Muscle of leg (tissue), 11 donors: ENCODE measurements around the gene DUSP2. TPM values are rescaled to one million over a fixed set of nuclear protein-coding genes. Genes with fewer than 3 reads are reported as not detected.
"Not testable (repeated sequence)": the region's sequence is repeated elsewhere in the genome, so short reads cannot be mapped to it uniquely, and the experiment has no call there.

Experiments
- DNase-seq: peaks from one replicate; pipeline ENCODE4 v3.0.0; 2013
- H3K27ac ChIP-seq: one replicate; pipeline ENCODE4 v1.5.1; 2013; ENCODE audit warnings: mild to moderate bottlenecking, low read length, control low read depth
- H3K27me3 ChIP-seq: one replicate; pipeline ENCODE4 v1.6.1; 2013; ENCODE audit warnings: low read length; ENCODE audit not compliant: control insufficient read depth, insufficient read depth
- H3K36me3 ChIP-seq: one replicate; pipeline ENCODE4 v1.6.1; 2013; ENCODE audit warnings: low read length; ENCODE audit not compliant: control insufficient read depth, insufficient read depth
- H3K4me1 ChIP-seq: one replicate; pipeline ENCODE4 v1.6.1; 2013; ENCODE audit warnings: low read length; ENCODE audit not compliant: control insufficient read depth, insufficient read depth
- H3K4me3 ChIP-seq: one replicate; pipeline ENCODE4 v1.5.1; 2013; ENCODE audit warnings: low read length, control low read depth
- H3K9me3 ChIP-seq: replicated peaks from 2 replicates; pipeline ENCODE4 v1.6.1; 2013; ENCODE audit warnings: low read depth, low read length; ENCODE audit not compliant: control insufficient read depth
- WGBS: methylation state at CpG from one replicate; pipeline ENCODE4 v1.1.5; 2013; ENCODE audit warnings: missing lambda C conversion rate; ENCODE audit not compliant: insufficient coverage; 5-methylcytosine and 5-hydroxymethylcytosine counted together
- polyA plus RNA-seq, 8 donors: library from polyadenylated mRNA; unstranded; fragments of 120-200 nt; gene quantifications; one replicate each; pipeline versions ENCODE4 v1.2.1 to v1.2.3, GENCODE V29; 2013; ENCODE audit warnings: inconsistent platforms in 1 of 8, low replicate concordance in 1 of 8; ENCODE audit not compliant: insufficient read length in 8 of 8, insufficient read depth in 1 of 8
- total RNA-seq: library from RNA; stranded (reverse); fragments of 120-200 nt; gene quantifications from one replicate; pipeline ENCODE4 v1.2.4, GENCODE V29; 2013

Gene DUSP2
- total and polyA plus RNA-seq, 9 donors: 2.2 to 10.2 (median 5.6) TPM

DNA sequence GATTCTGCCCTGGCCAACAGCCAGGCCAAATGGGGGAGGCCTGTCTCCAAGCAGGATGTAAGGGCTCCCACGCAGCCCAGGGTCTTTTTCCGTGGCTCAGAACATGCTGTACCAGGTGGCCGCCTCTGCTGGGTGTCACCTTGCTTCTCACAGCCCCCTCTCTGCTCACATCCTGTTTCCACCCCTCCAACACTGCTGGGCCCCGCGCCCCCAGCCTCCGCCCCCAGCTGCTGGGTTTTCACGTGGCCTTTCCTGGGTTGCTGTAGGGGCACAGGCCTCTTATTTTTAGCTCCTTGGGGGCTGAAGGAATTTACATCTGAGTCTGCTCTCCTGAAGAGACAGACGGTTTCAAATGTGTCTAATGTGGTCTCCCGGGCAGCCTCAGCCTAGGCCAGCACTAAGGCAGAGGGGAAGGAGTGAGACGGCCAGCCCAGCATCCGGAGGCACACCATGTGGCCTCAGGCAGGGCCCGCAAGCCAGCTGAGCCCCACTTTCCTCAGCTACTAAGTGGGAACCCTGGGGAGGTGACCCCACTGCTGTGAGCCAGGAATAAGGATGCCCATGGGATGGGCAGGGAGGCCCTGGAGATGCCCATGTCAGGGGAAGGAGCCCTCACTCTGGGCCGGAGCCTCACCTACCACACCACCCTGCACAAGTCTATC, 18.7 kb upstream of the DUSP2 start:
- H3K9me3 ChIP-seq: no peaks in the 10 kb centered on the region
- 31% methylated on average over 6 of the region's 13 CpGs for WGBS
- peak overlapping the region; percentile 47 for H3K27ac ChIP-seq
- no peak overlapping the region for H3K4me3 ChIP-seq
- peaks cover 18% of the 10 kb centered on the region for H3K4me1 ChIP-seq
- H3K27me3 ChIP-seq: no peaks in the 10 kb centered on the region
- peak; percentile 47 for DNase-seq
- no peaks in the 10 kb centered on the region for H3K36me3 ChIP-seq

DNA sequence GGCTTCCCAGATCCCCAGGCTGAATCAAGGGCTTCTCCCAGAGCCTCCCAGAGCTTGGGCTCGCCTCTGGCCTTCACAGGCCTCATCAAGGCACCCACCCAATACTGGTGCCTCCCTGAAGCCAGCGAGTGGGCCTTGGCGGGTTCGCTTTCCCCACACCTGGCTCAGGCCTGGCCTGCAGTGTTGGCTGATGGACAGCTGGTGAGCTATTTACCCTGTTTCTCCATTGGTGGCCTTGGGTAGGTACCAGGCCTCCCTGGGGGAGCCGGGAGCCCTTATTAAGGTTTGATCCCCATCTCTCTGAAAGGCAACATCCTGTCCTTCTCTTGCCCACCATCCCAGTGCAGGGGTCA, 18.2 kb upstream of the DUSP2 start:
- peaks cover 24% of the 10 kb centered on the region for H3K4me1 ChIP-seq
- no peaks in the 10 kb centered on the region for H3K27me3 ChIP-seq
- DNase-seq: no peak
- no peaks in the 10 kb centered on the region for H3K36me3 ChIP-seq
- no peaks in the 10 kb centered on the region for H3K9me3 ChIP-seq
- 40% methylated on average over 1 of the region's 5 CpGs for WGBS
- H3K4me3 ChIP-seq: no peak overlapping the region
- H3K27ac ChIP-seq: peak overlapping the region; percentile 47

DNA sequence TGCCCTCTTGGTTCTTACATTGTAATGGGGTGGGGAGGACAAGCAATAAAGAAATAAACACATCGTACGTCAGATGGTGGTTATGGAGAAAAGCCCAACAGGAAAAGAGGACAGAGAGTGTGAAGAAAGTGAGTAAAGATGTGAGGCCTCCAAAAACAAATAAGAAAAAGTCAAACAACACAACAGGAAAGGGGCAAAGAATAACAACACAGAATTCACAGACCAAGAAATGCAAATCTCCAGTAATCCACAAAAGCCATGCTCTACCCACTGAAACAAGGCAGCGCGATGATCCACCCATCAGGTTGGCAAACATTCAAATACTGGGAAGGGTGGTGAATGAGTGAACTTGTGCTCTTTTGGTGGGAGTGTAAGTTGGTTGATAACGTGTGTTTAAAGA, 16.7 kb upstream of the DUSP2 start:
- Histone ChIP-seq H3K36me3 (no peaks in the 10 kb centered on the region), H3K4me3 (no peak overlapping the region), H3K4me1 (peaks cover 32% of the 10 kb centered on the region), H3K27ac (no peak overlapping the region), H3K9me3 (no peaks in the 10 kb centered on the region), H3K27me3 (no peaks in the 10 kb centered on the region)
- no CpG with 5 or more reads among the region's 5 CpGs for WGBS
- DNase-seq: no peak

DNA sequence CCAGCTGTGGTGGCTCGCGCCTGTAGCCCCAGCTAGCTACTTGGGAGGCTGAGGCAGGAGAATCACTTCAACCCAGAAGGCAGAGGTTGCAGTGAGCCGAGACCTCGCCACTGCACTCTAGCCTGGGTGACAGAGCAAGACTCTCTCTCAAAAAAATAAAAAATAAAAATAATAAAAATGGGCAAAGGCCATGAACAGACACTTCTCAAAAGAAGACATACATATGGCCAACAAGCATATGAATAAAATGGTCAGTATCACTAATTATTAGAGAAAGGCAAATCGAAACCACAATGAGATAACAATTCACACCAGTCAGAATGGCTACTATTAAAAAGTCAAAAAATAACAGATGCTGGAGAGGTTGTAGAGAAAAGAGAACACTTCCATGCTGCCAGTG, 15.1 kb upstream of the DUSP2 start:
- WGBS: 93% methylated on average over 2 of the region's 5 CpGs
- H3K4me1 ChIP-seq: peaks cover 32% of the 10 kb centered on the region
- DNase-seq, H3K4me3 ChIP-seq, H3K36me3 ChIP-seq, H3K9me3 ChIP-seq, H3K27me3 ChIP-seq, H3K27ac ChIP-seq: not testable (repeated sequence)

DNA sequence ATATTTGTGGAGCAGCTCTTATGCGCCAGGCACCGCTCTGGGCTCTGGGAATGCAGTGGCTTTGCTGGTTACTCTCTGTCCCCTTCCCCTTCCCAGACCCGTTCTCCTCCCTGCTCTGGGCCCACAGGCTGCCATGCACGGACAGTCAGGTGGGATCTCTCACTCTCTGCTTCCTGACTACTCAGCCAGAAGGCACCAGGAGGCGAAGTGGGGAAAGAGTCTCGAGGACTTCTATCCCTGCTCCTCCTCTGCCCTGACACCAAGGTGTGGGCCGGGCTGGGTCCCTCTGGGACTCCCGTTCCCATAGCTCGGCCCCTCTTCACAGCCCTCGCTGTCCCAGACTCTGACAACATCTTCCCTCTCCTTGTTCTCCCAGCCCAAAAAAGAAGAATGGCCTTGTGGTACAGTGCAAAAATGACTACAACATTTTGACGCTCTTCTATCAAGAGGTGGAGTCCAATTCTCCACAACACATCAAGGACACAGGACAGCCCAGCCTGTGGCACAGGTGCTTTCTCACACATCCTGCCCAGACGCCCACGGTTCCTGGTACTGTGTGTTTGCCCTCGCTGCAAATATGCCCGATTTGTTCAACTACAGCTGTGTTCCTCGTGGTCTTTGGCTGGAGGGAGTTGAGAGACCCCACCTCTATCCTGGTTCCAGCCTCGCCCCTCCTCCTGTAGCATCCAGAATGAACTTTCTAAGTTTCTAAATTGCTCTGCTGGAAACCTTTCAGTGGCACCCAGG, 14.0 kb upstream of the DUSP2 start:
- H3K27ac ChIP-seq: no peak overlapping the region
- DNase-seq: no peak
- no peaks in the 10 kb centered on the region for H3K27me3 ChIP-seq
- no peaks in the 10 kb centered on the region for H3K36me3 ChIP-seq
- 70% methylated on average over 6 of the region's 17 CpGs for WGBS
- H3K4me1 ChIP-seq: peaks cover 26% of the 10 kb centered on the region
- no peak overlapping the region for H3K4me3 ChIP-seq
- H3K9me3 ChIP-seq: no peaks in the 10 kb centered on the region

DNA sequence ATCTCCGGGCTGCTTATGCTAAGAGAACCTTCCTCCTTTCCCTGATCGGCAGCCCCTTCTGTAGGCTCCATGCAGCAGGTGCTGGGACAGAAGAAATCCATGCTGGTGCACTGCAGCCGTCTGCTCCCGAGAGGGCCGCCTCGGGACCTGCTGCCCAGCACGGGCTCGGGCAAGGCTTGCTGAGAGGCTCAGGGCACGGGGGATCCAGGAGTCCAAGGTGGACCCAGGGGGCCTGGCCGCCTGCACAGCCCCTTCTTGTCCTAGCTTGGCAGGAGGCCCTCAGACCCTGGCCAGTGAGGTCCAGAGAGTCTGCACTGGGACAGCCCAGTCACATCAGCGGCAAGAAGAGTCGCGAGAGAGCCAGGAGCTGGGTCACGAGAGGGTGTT, 13.3 kb upstream of the DUSP2 start:
- DNase-seq: no peak
- Histone ChIP-seq H3K27me3 (no peaks in the 10 kb centered on the region), H3K9me3 (no peaks in the 10 kb centered on the region), H3K36me3 (no peaks in the 10 kb centered on the region), H3K4me3 (no peak overlapping the region), H3K4me1 (peaks cover 18% of the 10 kb centered on the region), H3K27ac (no peak overlapping the region)
- 58% methylated on average over 14 of the region's 14 CpGs for WGBS

DNA sequence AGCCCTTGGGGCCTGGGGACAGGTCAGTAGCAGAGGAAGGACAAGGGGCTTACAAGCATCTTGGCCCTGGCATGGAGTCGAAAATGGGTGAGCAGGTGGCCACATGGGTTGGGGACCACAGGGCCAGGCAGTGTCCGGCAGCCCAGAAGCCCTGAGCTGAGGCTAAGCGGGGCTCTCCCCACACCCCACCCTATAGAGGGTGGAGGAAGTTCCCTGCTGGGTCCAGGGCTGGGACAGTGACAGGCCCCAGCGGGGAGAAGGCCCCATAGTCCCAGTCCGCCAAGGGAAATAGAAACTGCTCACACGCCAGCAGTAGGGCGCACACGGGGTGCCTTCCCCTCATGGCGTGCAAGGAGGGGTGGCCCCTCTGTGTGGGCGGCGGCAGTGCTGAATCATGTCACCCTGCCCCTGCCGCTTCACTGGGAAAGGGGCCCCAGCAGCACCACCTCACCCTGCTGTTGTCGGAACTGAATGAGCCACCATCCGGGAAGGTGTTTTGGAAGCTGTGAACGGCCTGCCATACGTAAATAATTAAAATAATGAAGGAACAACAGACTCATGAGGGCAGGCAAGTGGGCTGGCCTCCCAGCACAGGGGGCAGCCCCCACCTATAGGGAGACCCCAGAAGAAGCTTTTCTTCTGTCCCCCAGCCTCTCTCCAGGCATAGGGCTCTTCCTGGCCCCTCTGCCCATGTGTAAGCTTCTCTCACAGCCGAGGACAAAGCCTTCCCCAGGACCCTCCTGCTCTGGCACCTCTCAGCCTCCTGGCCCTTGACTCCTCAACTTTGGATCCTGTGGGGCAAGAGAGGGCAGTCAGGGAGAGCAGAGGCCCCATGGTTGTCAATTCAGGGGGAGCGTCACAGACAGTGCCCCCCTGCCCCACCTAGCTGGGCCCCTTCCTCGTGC, 12.7 kb upstream of the DUSP2 start:
- Histone ChIP-seq H3K9me3 (no peaks in the 10 kb centered on the region), H3K4me1 (peaks cover 13% of the 10 kb centered on the region), H3K4me3 (no peak overlapping the region), H3K36me3 (no peaks in the 10 kb centered on the region), H3K27ac (no peak overlapping the region), H3K27me3 (no peaks in the 10 kb centered on the region)
- no peak for DNase-seq
- WGBS: 56% methylated on average over 10 of the region's 19 CpGs

- H3K9me3 ChIP-seq: no peaks in the 10 kb centered on the region
- H3K27ac ChIP-seq: no peak overlapping the region
- no peak for DNase-seq
- WGBS: 88% methylated on average over 5 of the region's 5 CpGs
- H3K4me1 ChIP-seq: peaks cover 13% of the 10 kb centered on the region
- H3K36me3 ChIP-seq: no peaks in the 10 kb centered on the region
- H3K27me3 ChIP-seq: no peaks in the 10 kb centered on the region
- H3K4me3 ChIP-seq: no peak overlapping the region
Measured at GRCh38 chr2:96156926-96157648, 11.8 kb upstream of the DUSP2 start.

DNA sequence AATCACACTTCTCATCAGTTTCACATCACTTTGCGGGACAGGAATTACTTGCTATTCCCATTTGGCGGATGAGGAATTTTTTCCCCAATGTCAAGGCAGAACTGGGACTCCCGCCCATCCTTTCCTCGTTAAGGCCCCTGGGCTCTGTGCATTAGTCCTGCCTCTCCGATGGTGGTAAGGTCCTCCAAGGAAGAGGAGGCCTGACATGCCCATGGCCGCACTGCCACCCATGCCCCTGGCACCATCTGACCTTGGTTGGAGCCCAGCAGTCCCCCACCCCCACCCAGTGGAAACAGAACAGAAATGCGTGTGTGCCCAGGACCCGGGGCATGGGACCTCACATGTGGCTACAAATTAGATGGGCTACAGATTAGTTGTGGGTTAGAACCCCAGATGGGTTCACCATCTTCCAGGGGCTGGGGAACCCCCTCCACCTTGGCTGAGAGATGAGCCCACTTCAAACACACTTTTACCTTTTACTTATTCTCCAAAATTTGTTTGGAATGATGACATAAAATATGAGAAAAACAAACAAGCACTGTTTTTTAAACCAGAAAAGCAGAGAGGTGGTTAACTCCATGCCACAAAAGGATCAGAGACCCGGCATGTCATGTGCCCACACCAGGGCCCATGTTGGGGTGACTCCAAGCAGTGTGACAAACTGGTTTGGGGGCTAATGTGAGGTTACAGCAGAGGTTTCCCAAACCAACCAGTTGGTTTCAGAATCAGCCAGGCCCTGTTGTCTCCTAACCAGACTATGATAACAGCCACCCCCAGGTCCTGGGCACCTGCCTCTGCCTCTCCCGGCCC, 11.0 kb upstream of the DUSP2 start:
- Histone ChIP-seq H3K4me1 (peaks cover 13% of the 10 kb centered on the region), H3K36me3 (no peaks in the 10 kb centered on the region), H3K27me3 (no peaks in the 10 kb centered on the region), H3K27ac (no peak overlapping the region), H3K9me3 (no peaks in the 10 kb centered on the region), H3K4me3 (no peak overlapping the region)
- no peak for DNase-seq
- WGBS: 71% methylated on average over 7 of the region's 10 CpGs
